ENCODE measurements around the gene TRPM2. TPM values are rescaled to one million over a fixed set of nuclear protein-coding genes. Genes with fewer than 3 reads are reported as not detected.

TRPM2 gene
- total and polyA plus RNA-seq, 2 of the 13 experiments (the other 11 are each of a cell fraction or from before 2014, with no cell fraction given), result 0.07 to 0.20 TPM

DNA sequence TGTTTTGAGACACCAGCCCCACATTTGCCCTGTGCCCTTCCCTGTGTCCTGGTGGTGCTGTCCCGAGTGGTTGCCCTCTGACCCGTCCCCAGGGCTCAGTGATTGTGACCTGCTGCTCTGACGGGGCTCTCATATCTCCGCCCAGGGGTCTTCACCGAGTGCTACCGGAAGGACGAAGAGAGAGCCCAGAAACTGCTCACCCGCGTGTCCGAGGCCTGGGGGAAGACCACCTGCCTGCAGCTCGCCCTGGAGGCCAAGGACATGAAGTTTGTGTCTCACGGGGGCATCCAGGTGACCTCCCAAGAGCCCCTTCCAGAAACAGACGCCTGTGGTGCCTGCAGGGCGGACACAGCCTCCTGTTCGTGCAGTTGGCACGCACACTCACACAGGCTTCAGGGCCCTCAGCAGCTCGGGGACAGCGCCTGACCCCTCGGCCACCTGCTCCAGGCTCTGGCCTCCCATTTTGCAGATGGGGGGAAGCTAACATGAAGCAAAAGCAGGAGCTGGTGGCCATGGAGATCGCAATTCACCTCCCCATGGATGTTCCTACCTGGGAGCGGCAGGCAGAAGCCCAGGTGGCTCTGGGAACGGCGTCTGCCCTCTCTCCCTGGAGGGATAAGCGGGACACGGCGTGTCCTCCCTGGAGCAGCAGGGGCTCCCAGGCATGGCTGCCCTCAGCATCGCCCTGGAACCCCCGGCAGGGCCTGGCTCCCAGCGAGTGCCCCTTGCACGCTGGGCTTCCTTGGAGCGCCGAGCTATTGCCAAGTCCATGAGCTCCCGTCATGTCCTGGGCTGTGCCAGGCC lies 45.9 kb downstream of the TRPM2 start:
- TF ChIP-seq ZNF24 (IDR thresholded peaks at IDR 0.05) (no peak), ZBTB3 (CRISPR knock-in tag; IDR thresholded peaks at IDR 0.05; ENCODE audit: borderline replicate concordance, low read depth) (no peak), HOXA9 (CRISPR knock-in tag; IDR thresholded peaks at IDR 0.05; ENCODE audit: borderline replicate concordance) (no peak), THYN1 (CRISPR knock-in tag; IDR thresholded peaks at IDR 0.05; ENCODE audit: borderline replicate concordance, low read depth) (no peak), POLR2A (IDR thresholded peaks at IDR 0.05; ENCODE audit: insufficient read depth in 1 of 2, low read depth in 2 of 2, low read length in 2 of 2) (no peak), ZNF670 (CRISPR knock-in tag; IDR thresholded peaks at IDR 0.05; ENCODE audit: borderline replicate concordance) (no peak)
- TF ChIP-seq, protein P1, sequence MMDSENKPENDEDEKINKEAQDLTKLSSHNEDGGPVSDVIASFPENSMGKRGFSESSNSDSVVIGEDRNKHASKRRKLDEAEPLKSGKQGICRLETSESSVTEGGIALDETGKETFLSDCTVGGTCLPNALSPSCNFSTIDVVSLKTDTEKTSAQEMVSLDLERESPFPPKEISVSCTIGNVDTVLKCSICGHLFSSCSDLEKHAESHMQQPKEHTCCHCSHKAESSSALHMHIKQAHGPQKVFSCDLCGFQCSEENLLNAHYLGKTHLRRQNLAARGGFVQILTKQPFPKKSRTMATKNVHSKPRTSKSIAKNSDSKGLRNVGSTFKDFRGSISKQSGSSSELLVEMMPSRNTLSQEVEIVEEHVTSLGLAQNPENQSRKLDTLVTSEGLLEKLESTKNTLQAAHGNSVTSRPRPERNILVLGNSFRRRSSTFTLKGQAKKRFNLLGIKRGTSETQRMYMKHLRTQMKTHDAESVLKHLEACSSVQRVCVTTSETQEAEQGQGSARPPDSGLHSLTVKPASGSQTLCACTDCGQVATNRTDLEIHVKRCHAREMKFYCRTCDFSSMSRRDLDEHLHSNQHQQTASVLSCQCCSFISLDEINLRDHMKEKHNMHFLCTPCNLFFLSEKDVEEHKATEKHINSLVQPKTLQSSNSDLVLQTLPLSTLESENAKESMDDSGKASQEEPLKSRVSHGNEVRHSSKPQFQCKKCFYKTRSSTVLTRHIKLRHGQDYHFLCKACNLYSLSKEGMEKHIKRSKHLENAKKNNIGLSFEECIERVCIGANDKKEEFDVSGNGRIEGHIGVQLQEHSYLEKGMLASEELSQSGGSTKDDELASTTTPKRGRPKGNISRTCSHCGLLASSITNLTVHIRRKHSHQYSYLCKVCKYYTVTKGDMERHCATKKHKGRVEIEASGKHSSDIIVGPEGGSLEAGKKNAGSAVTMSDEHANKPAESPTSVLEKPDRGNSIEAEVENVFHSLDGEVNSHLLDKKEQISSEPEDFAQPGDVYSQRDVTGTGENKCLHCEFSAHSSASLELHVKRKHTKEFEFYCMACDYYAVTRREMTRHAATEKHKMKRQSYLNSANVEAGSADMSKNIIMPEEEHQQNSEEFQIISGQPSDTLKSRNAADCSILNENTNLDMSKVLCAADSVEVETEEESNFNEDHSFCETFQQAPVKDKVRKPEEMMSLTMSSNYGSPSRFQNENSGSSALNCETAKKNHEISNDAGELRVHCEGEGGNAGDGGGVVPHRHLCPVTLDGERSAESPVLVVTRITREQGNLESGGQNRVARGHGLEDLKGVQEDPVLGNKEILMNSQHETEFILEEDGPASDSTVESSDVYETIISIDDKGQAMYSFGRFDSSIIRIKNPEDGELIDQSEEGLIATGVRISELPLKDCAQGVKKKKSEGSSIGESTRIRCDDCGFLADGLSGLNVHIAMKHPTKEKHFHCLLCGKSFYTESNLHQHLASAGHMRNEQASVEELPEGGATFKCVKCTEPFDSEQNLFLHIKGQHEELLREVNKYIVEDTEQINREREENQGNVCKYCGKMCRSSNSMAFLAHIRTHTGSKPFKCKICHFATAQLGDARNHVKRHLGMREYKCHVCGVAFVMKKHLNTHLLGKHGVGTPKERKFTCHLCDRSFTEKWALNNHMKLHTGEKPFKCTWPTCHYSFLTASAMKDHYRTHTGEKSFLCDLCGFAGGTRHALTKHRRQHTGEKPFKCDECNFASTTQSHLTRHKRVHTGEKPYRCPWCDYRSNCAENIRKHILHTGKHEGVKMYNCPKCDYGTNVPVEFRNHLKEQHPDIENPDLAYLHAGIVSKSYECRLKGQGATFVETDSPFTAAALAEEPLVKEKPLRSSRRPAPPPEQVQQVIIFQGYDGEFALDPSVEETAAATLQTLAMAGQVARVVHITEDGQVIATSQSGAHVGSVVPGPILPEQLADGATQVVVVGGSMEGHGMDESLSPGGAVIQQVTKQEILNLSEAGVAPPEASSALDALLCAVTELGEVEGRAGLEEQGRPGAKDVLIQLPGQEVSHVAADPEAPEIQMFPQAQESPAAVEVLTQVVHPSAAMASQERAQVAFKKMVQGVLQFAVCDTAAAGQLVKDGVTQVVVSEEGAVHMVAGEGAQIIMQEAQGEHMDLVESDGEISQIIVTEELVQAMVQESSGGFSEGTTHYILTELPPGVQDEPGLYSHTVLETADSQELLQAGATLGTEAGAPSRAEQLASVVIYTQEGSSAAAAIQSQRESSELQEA (CRISPR knock-in tag; IDR thresholded peaks at IDR 0.05; ENCODE audit: not compliant biosample characterization), result no peak

More for the DNA sequence above, 45.9 kb downstream of the TRPM2 start:
- Histone ChIP-seq H4K20me1 (ENCODE audit: insufficient read depth, low read length) (no peaks in the 10 kb centered on the region), H3K4me3 (replicated peaks in 1 of 3; ENCODE audit: insufficient read depth in 1 of 3, low read depth in 2 of 3, low read length in 3 of 3) (no peak overlapping the region), H3K4me2 (ENCODE audit: low read depth, low read length) (no peak overlapping the region), H3K9me3 (ENCODE audit: low read length) (0 out of 2 replicates have a peak, but pooled peaks cover 7% of the 10 kb centered on the region), H3K4me1 (ENCODE audit: insufficient read depth, low read length) (no peaks in the 10 kb centered on the region), H3K9ac (ENCODE audit: insufficient read depth, low read depth, low read length) (no peak overlapping the region), H3K36me3 (replicated peaks in 1 of 2; ENCODE audit: control insufficient read depth in 1 of 2, insufficient read depth in 2 of 2, low read length in 2 of 2) (no peaks in the 10 kb centered on the region), H3K79me2 (ENCODE audit: insufficient read depth, low read length) (no peaks in the 10 kb centered on the region), H3K27me3 (ENCODE audit: control insufficient read depth in 1 of 2, insufficient read depth in 2 of 2, low read length in 2 of 2) (peaks cover 12 to 47% of the 10 kb centered on the region in 2 experiments; a peak in 4 of 5 replicates), H2AFZ (ENCODE audit: low read length) (no peak overlapping the region), H3K27ac (ENCODE audit: extremely low read length, insufficient read depth, low read length) (no peak overlapping the region)
- CTCF ChIA-PET (ENCODE audit: low intra/inter-chr PET ratio, low total read pairs), result no interaction called here
- BruUV-seq (replicated peaks), result no TSS peak
- FAIRE-seq (no peak), ATAC-seq (peak; percentile 12; the same call in 2 of the 3 replicates), DNase-seq (ENCODE audit: low spot score) (no peak)
- POLR2A ChIA-PET, result no interaction called here
- 27% methylated on average over 12 of the region's 33 CpGs for WGBS (ENCODE audit: low lambda C conversion rate)
- intact Hi-C loops (cut with micrococcal nuclease; ENCODE audit: unreplicated experiment) (no loop called here), in situ Hi-C loops (cut with HindIII; ENCODE audit: extremely low pct_ligation_motif_present, low pct_unique_long_range_greater_than_20kb) (no loop called here)

All from HepG2 (cell line).